ENCODE measurements around the gene SLC7A7.

DNA sequence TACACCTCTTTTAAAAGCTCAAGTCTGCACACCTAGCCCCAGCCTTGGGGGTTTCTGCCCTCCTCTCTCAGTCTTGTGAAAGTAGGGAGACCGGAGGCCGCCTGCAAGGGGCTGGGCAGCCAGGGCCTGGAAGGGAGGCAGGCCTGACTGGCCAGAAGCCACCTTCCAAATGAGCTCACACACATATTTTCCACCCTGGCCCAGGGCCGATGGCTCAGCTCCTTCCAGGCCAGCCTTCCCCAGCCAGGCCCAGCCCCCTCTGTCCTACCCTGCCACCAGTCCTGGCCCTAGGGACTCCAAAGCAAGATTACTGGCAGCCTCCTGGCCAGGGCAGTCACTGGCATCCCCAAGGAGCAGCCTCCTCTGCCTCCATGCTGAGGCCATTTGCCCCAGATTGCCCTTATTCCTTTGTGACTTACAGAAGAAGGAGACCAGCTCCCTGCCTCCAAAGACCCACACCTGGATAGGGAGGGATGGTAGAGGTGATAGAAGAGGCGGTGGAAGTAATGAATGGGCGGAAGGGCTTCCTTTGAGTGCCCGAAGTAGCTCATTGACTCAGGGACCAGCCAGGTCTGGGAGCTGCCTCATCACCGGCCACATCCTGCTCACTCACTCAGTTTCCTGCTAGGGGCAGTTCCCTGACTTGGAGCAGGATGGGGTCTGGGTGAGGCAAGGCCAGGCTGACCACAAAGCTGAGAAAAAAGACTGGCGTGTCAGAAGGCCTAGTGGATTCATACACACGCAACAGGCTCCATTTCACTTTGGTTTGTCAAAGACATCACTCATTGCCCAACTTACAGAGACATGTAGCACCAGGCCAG lies 35.9 kb upstream of the SLC7A7 start:
- TF ChIP-seq, protein P1, sequence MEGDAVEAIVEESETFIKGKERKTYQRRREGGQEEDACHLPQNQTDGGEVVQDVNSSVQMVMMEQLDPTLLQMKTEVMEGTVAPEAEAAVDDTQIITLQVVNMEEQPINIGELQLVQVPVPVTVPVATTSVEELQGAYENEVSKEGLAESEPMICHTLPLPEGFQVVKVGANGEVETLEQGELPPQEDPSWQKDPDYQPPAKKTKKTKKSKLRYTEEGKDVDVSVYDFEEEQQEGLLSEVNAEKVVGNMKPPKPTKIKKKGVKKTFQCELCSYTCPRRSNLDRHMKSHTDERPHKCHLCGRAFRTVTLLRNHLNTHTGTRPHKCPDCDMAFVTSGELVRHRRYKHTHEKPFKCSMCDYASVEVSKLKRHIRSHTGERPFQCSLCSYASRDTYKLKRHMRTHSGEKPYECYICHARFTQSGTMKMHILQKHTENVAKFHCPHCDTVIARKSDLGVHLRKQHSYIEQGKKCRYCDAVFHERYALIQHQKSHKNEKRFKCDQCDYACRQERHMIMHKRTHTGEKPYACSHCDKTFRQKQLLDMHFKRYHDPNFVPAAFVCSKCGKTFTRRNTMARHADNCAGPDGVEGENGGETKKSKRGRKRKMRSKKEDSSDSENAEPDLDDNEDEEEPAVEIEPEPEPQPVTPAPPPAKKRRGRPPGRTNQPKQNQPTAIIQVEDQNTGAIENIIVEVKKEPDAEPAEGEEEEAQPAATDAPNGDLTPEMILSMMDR (IDR thresholded peaks at IDR 0.05): no peak
- no peak for TF ChIP-seq EP300 (IDR thresholded peaks at IDR 0.05)
